Fibroblast of the aortic adventitia (primary cell): ENCODE measurements around the gene YPEL1. TPM values are rescaled to one million over a fixed set of nuclear protein-coding genes. Genes with fewer than 3 reads are reported as not detected.

ENCODE experiments used
- DNase-seq: peaks from one replicate; pipeline ENCODE4 v3.0.0-alpha.2; 2010; ENCODE audit warnings: low read depth
- H3K4me3 ChIP-seq: 2 replicates; pipeline ENCODE4 v1.5.1; 2011; ENCODE audit warnings: low read depth, mild to moderate bottlenecking, control low read depth, low read length, moderate library complexity
- total RNA-seq: library from RNA; depleted of rRNA; stranded (reverse); fragments of >200 nt; gene quantifications from 2 replicates; pipeline ENCODE4 v1.2.3, GENCODE V29; 2012; ENCODE audit warnings: low replicate concordance
- TF ChIP-seq, protein P1 (sequence below): IDR thresholded peaks from 2 replicates; pipeline ENCODE4 v1.5.1; 2011; ENCODE audit warnings: mild to moderate bottlenecking, low read length, control low read depth, inconsistent platforms; ENCODE audit not compliant: insufficient read depth

Gene YPEL1
- total RNA-seq, 1 donor: 1.3 TPM

DNA sequence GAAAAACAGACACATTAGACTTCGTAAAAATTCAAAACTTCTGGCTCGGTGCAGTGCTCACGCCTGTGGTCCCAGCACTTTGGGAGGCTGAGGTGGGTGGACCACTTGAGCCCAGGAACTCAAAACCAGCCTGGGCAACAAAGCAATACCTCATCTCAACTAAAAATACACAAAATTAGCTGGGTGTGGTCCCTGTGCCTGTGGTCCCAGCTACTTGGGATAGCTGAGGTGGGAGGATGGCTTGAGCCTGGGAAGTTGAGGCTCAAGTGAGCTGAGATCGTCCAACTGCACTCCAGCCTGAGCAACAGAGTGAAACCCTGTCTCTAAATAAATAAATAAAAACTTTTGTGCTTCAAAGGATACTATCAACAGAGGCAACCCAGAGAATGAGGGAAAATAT, 23.7 kb downstream of the YPEL1 start:
- TF ChIP-seq, protein P1, sequence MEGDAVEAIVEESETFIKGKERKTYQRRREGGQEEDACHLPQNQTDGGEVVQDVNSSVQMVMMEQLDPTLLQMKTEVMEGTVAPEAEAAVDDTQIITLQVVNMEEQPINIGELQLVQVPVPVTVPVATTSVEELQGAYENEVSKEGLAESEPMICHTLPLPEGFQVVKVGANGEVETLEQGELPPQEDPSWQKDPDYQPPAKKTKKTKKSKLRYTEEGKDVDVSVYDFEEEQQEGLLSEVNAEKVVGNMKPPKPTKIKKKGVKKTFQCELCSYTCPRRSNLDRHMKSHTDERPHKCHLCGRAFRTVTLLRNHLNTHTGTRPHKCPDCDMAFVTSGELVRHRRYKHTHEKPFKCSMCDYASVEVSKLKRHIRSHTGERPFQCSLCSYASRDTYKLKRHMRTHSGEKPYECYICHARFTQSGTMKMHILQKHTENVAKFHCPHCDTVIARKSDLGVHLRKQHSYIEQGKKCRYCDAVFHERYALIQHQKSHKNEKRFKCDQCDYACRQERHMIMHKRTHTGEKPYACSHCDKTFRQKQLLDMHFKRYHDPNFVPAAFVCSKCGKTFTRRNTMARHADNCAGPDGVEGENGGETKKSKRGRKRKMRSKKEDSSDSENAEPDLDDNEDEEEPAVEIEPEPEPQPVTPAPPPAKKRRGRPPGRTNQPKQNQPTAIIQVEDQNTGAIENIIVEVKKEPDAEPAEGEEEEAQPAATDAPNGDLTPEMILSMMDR: no peak

GRCh38 chr22:21710156-21710555, 25.4 kb downstream of the YPEL1 start:
- DNase-seq: no peak
- TF ChIP-seq, protein P1: no peak
- H3K4me3 ChIP-seq: no peak overlapping the region

More for the DNA sequence above, 23.7 kb downstream of the YPEL1 start:
- no peak overlapping the region for H3K4me3 ChIP-seq
- no peak for DNase-seq

DNA sequence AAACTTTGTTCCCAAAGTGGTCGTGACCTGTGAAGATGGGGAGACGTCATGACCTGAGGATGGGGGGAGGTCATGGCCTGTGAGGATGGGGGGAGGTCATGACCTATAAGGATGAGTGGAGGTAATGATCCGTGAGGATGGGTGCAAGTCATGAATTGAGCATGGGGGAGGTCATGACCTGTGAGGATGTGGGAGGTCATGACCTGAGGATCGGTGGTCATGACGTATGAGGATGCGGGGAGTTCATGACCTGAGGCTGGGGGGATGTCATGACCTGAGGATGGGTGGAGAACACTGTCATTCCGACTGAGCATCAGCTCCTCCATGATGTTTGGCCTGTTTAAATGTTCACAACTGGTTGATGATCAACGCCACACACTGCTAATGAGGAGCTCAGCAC, 25.9 kb downstream of the YPEL1 start:
- TF ChIP-seq, protein P1: no peak
- no peak overlapping the region for H3K4me3 ChIP-seq
- no peak for DNase-seq

DNA sequence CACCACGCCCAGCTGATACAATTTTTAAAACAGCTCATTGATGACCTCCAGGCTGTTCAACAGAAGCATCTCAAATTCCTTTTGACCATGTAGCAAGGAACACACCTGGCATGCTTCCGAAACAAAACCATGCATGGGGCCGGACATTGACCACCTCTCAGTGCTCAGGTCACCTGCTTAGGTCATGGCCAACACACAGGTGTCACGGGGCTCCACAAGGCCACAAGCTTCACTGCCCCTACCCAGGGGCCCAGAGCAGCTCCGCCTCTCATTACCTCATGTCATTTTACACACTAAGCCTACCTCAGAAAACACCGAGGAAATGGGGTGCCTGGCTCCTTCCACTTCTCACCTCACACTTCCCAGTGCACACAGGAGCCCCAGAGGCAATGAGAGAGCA, 26.6 kb downstream of the YPEL1 start:
- H3K4me3 ChIP-seq: no peak overlapping the region
- TF ChIP-seq, protein P1: no peak
- no peak for DNase-seq

- TF ChIP-seq, protein P1: no peak
- no peak overlapping the region for H3K4me3 ChIP-seq
- peak; percentile 26 for DNase-seq
Measured at GRCh38 chr22:21707677-21708076, 27.9 kb downstream of the YPEL1 start.

GRCh38 chr22:21703684-21704316, 31.8 kb downstream of the YPEL1 start:
- H3K4me3 ChIP-seq: no peak overlapping the region
- TF ChIP-seq, protein P1: no peak
- no peak for DNase-seq
